Heart left ventricle (tissue), 13 donors: Measurements from ENCODE around the gene ARHGDIB.

ENCODE experiments used
- CTCF ChIP-seq, 12 donors: fragments of 200-600 bp; sonication (generic) in 4 of 12; IDR thresholded peaks; one replicate each; pipeline versions ENCODE4 v1.5.0 to v1.8.0; 2018 to 2022; ENCODE audit warnings: antibody characterized with exemption in 12 of 12, mild to moderate bottlenecking in 5 of 12
- POLR2A ChIP-seq, 2 donors: fragments of 450-650 bp; IDR thresholded peaks; one replicate each; pipeline ENCODE4 v1.6.1; 2017; ENCODE audit warnings: antibody characterized with exemption in 2 of 2, mild to moderate bottlenecking in 2 of 2, moderate library complexity in 2 of 2
- donor health status: ischemic (EF 13 %, LVEDD 7.1; RV severe dilation, severe dysfunction).
- donor health status: DM: no; HTN: yes; CAD: no.
- donor health status: DM: no; HTN: no; CAD: no.
- donor health status: ischemic (EF 25% LVEDD 6.9; RV normal size, moderate dysfunction).
- donor health status: ischemic (EF 25% LVEDD 5.7; RV mildly dilated, moderate dysfunction).
- donor health status: ischemic (EF 35%, LVEDD 5.7; RV mildly dilated, moderate dysfunction).
- donor health status: nonischemic (EF 11% LVEDD 7.7; RV severe dilation, severe dysfunction).
- donor health status: DM: yes; HTN: yes; CAD: no.
- donor health status: PGD.
- donor health status: ischemic (EF 29% LVEDD 5.4; RV normal size, mild dysfunction).
- donor health status: nonischemic (EF 23%, LVEDD 6.1; RV moderate dilation, normal function).

GRCh38 chr12:14995583-14996425 is 34.4 kb upstream of the ARHGDIB start:
- peak; percentile 62 to 88 (median 72) for TF ChIP-seq CTCF (IDR thresholded peaks at IDR 0.05)
- TF ChIP-seq POLR2A (IDR thresholded peaks at IDR 0.05) = no peak
